Measurements from ENCODE around the gene MRPL23.

The MRPL23 gene

GRCh38 chr11:1946812-1947484 lies at the start of gene MRPL23:
MRPL23 (plus strand) TSS chr11:1947332; CDS start chr11:1947363, 31 bp downstream.
- H3K4me3 ChIP-seq (replicated peaks in 1 of 2; ENCODE audit: low read depth in 2 of 2, low read length in 2 of 2) = no peak within 1 kb of the TSS
- TF ChIP-seq CTCF (IDR thresholded peaks at IDR 0.05; ENCODE audit: low read depth, low read length) = no peak
- DNase-seq (ENCODE audit: low read depth in 2 of 2) = no peak

- no peak for TF ChIP-seq CTCF (IDR thresholded peaks at IDR 0.05; ENCODE audit: low read depth, low read length)
- no peak overlapping the region for H3K4me3 ChIP-seq (replicated peaks in 1 of 2; ENCODE audit: low read depth in 2 of 2, low read length in 2 of 2)
- DNase-seq (ENCODE audit: low read depth in 2 of 2) = no peak
Measured at GRCh38 chr11:1899090-1899489, 48.0 kb upstream of the MRPL23 start.

- no peak for TF ChIP-seq CTCF (IDR thresholded peaks at IDR 0.05; ENCODE audit: low read depth, low read length)
- no peak for DNase-seq (ENCODE audit: low read depth in 2 of 2)
- H3K4me3 ChIP-seq (replicated peaks in 1 of 2; ENCODE audit: low read depth in 2 of 2, low read length in 2 of 2) = no peak overlapping the region
Measured at GRCh38 chr11:1899686-1900085, 47.4 kb upstream of the MRPL23 start.

- TF ChIP-seq CTCF (IDR thresholded peaks at IDR 0.05; ENCODE audit: low read depth, low read length) = no peak
Measured at GRCh38 chr11:1906181-1906580, 41.0 kb upstream of the MRPL23 start.

GRCh38 chr11:1906611-1907423 lies 40.3 kb upstream of the MRPL23 start:
- TF ChIP-seq CTCF (IDR thresholded peaks at IDR 0.05; ENCODE audit: low read depth, low read length) = no peak
- H3K4me3 ChIP-seq (replicated peaks in 1 of 2; ENCODE audit: low read depth in 2 of 2, low read length in 2 of 2) = no peak overlapping the region
- no peak for DNase-seq (ENCODE audit: low read depth in 2 of 2)

More at GRCh38 chr11:1906181-1906580, 41.0 kb upstream of the MRPL23 start:
- H3K4me3 ChIP-seq (replicated peaks in 1 of 2; ENCODE audit: low read depth in 2 of 2, low read length in 2 of 2) = no peak overlapping the region
- peak; percentile 28 to 31 for DNase-seq (ENCODE audit: low read depth in 2 of 2)

GRCh38 chr11:1908618-1909017 lies 38.5 kb upstream of the MRPL23 start:
- no peak for TF ChIP-seq CTCF (IDR thresholded peaks at IDR 0.05; ENCODE audit: low read depth, low read length)
- DNase-seq (ENCODE audit: low read depth in 2 of 2) = peak; percentile 80 to 89
- no peak overlapping the region for H3K4me3 ChIP-seq (replicated peaks in 1 of 2; ENCODE audit: low read depth in 2 of 2, low read length in 2 of 2)
